Vagina (tissue), 2 donors: Measurements from ENCODE around the gene ECE2. TPM values are rescaled to one million over a fixed set of nuclear protein-coding genes. Genes with fewer than 3 reads are reported as not detected.

Experiments
- DNase-seq, 2 donors: peaks; one replicate each; pipeline ENCODE4 v3.0.0-alpha.2; 2017; ENCODE audit errors: extremely low spot score in 2 of 2
- H3K27ac ChIP-seq: fragments of 200-600 bp; sonication (generic); one replicate; pipeline ENCODE4 v1.5.1; 2019
- H3K27me3 ChIP-seq: fragments of 200-600 bp; sonication (generic); one replicate; pipeline ENCODE4 v1.5.1; 2019
- H3K36me3 ChIP-seq, 2 donors: fragments of 200-600 bp; sonication (generic); one replicate each; pipeline ENCODE4 v1.5.1; 2017 to 2019
- H3K4me1 ChIP-seq: fragments of 200-600 bp; sonication (generic); one replicate; pipeline ENCODE4 v1.5.1; 2019
- H3K4me3 ChIP-seq, 2 donors: fragments of 200-600 bp; sonication (generic); 1 replicate in 1 of 2; 2 replicates in 1 of 2; pipeline ENCODE4 v1.5.1; 2016 to 2019
- H3K9me3 ChIP-seq: fragments of 200-600 bp; sonication (generic); one replicate; pipeline ENCODE4 v1.5.1; 2019
- POLR2A ChIP-seq, 2 donors: fragments of 450-650 bp; IDR thresholded peaks; one replicate each; pipeline ENCODE4 v1.6.1; 2017; ENCODE audit warnings: antibody characterized with exemption in 2 of 2, mild to moderate bottlenecking in 2 of 2, moderate library complexity in 2 of 2
- POLR2AphosphoS5 ChIP-seq, 2 donors: sonication (generic); formaldehyde crosslinking; IDR thresholded peaks; one replicate each; pipeline ENCODE4 v1.9.0; 2017; ENCODE audit warnings: antibody characterized with exemption in 2 of 2, mild to moderate bottlenecking in 2 of 2, low read depth in 1 of 2; ENCODE audit not compliant: insufficient read depth in 1 of 2
- intact Hi-C: fragments of 100-400 bp; cut with DNase I; formaldehyde crosslinking; loops from one replicate; pipeline ENCODE4 v1.15.1; 2023
- total RNA-seq: library from RNA; depleted of rRNA; stranded (reverse); fragments of >200 nt; gene quantifications from one replicate; pipeline ENCODE4 v1.2.3, GENCODE V29; 2016
- TF ChIP-seq, protein P1 (sequence below), 3 experiments: fragments of 450-650 bp in 2 of 3; fragments of 200-600 bp in 1 of 3; sonication (generic) in 1 of 3; IDR thresholded peaks; one replicate each; pipeline ENCODE4 v1.5.1; 2017 to 2019; ENCODE audit warnings: antibody characterized with exemption in 3 of 3, mild to moderate bottlenecking in 2 of 3, moderate library complexity in 2 of 3

The ECE2 gene
- total RNA-seq, 1 donor from 2014 or later: 1.7 TPM

DNA sequence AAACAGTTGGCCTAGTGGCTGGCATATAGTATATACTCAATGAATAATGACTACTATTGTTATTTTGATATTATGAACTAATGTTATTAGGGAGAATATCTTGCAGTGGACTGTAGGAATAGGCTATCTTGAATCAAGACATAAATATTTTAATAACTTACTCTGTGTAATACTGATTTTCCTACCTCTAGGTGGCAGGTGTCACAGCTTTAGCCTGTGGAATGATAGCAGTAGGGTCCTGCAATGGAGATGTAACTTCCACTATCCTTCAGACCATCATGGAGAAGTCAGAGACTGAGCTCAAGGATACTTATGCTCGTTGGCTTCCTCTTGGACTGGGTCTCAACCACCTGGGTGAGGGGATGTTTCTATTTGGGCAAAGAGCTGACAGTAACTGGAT lies 29.8 kb downstream of the ECE2 start:
- no peak for DNase-seq
- TF ChIP-seq, protein P1, sequence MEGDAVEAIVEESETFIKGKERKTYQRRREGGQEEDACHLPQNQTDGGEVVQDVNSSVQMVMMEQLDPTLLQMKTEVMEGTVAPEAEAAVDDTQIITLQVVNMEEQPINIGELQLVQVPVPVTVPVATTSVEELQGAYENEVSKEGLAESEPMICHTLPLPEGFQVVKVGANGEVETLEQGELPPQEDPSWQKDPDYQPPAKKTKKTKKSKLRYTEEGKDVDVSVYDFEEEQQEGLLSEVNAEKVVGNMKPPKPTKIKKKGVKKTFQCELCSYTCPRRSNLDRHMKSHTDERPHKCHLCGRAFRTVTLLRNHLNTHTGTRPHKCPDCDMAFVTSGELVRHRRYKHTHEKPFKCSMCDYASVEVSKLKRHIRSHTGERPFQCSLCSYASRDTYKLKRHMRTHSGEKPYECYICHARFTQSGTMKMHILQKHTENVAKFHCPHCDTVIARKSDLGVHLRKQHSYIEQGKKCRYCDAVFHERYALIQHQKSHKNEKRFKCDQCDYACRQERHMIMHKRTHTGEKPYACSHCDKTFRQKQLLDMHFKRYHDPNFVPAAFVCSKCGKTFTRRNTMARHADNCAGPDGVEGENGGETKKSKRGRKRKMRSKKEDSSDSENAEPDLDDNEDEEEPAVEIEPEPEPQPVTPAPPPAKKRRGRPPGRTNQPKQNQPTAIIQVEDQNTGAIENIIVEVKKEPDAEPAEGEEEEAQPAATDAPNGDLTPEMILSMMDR (IDR thresholded peaks at IDR 0.05): no peak
- TF ChIP-seq POLR2A (IDR thresholded peaks at IDR 0.05): no peak
- TF ChIP-seq POLR2AphosphoS5 (IDR thresholded peaks at IDR 0.05; ENCODE audit: insufficient read depth in 1 of 2, low read depth in 1 of 2): no peak
- Histone ChIP-seq H3K27me3 (no peaks in the 10 kb centered on the region), H3K27ac (no peak overlapping the region), H3K36me3 (peaks cover 0 to 85% of the 10 kb centered on the region in 2 donors), H3K4me1 (peaks cover 4% of the 10 kb centered on the region), H3K9me3 (no peaks in the 10 kb centered on the region), H3K4me3 (no peak overlapping the region)
- intact Hi-C loops: no loop called here

DNA sequence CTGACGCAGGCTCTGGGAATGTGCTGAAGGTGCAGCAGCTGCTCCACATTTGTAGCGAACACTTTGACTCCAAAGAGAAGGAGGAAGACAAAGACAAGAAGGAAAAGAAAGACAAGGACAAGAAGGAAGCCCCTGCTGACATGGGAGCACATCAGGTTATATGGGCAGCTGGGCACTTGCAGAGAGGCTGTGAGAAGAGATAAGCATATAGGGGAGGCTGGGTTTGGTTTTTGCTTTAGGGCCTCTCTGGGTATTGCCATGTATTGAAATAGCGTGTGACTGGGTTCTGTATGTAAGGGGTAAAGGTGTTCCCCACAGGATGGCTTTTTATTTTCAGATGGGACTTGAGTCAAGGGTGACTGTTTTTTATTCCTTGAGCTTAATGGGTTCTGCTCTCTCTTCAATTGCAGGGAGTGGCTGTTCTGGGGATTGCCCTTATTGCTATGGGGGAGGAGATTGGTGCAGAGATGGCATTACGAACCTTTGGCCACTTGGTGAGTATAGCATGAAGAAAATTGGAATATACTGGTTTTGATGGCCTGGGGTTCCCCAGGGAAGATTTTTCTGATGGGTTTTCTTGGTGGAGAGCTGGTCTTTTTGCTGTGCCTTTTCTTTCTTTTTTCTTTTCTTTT lies 30.6 kb downstream of the ECE2 start:
- Histone ChIP-seq H3K36me3 (peaks cover 0 to 78% of the 10 kb centered on the region in 2 donors), H3K4me1 (no peaks in the 10 kb centered on the region)
- intact Hi-C loops: no loop called here

DNA sequence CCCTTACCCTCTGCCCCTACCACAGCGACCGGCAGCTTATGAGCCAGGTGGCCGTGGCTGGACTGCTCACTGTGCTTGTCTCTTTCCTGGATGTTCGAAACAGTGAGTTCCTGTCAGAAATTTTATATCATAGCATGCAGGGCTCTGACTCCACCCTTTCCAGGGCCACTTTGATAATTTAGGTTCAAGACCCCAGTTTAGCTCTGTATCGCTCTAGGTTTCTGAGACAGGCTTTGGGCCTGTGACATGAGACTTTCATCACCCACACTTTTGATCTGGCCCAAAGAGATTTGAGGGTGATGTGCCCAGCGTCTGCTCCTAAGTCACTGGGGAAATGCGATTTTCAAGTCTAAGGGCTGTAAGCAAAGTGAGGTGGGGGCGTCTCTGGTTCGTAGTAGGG lies 32.1 kb downstream of the ECE2 start:
- intact Hi-C loops: no loop called here
- Histone ChIP-seq H3K9me3 (no peaks in the 10 kb centered on the region), H3K27ac (no peak overlapping the region), H3K4me1 (no peaks in the 10 kb centered on the region), H3K4me3 (no peak overlapping the region), H3K36me3 (peaks cover 0 to 63% of the 10 kb centered on the region in 2 donors), H3K27me3 (no peaks in the 10 kb centered on the region)
- no peak for DNase-seq
- no peak for TF ChIP-seq POLR2A (IDR thresholded peaks at IDR 0.05)
- TF ChIP-seq POLR2AphosphoS5 (IDR thresholded peaks at IDR 0.05; ENCODE audit: insufficient read depth in 1 of 2, low read depth in 1 of 2): no peak

More for the DNA sequence above, 30.6 kb downstream of the ECE2 start:
- no peak overlapping the region for H3K27ac ChIP-seq
- H3K27me3 ChIP-seq: no peaks in the 10 kb centered on the region
- DNase-seq: no peak
- H3K9me3 ChIP-seq: no peaks in the 10 kb centered on the region
- H3K4me3 ChIP-seq: no peak overlapping the region
- TF ChIP-seq, protein P1 (IDR thresholded peaks at IDR 0.05): no peak
- TF ChIP-seq POLR2A (IDR thresholded peaks at IDR 0.05): no peak
- no peak for TF ChIP-seq POLR2AphosphoS5 (IDR thresholded peaks at IDR 0.05; ENCODE audit: insufficient read depth in 1 of 2, low read depth in 1 of 2)

DNA sequence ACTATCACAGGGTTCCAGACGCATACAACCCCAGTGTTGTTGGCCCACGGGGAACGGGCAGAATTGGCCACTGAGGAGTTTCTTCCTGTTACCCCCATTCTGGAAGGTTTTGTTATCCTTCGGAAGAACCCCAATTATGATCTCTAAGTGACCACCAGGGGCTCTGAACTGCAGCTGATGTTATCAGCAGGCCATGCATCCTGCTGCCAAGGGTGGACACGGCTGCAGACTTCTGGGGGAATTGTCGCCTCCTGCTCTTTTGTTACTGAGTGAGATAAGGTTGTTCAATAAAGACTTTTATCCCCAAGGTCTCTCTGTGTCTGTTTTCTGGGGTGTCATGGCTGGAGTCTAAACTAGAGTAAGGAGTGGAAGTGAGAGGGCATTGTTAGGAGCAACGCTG lies 32.9 kb downstream of the ECE2 start:
- DNase-seq: no peak
- H3K36me3 ChIP-seq: peaks cover 0 to 55% of the 10 kb centered on the region in 2 donors
- no peaks in the 10 kb centered on the region for H3K9me3 ChIP-seq
- H3K27me3 ChIP-seq: no peaks in the 10 kb centered on the region
- no peak overlapping the region for H3K27ac ChIP-seq
- no peak overlapping the region for H3K4me3 ChIP-seq
- intact Hi-C loops: no loop called here
- H3K4me1 ChIP-seq: no peaks in the 10 kb centered on the region
- TF ChIP-seq, protein P1 (IDR thresholded peaks at IDR 0.05): no peak
- TF ChIP-seq POLR2AphosphoS5 (IDR thresholded peaks at IDR 0.05; ENCODE audit: insufficient read depth in 1 of 2, low read depth in 1 of 2) (no peak), POLR2A (IDR thresholded peaks at IDR 0.05) (no peak)

DNA sequence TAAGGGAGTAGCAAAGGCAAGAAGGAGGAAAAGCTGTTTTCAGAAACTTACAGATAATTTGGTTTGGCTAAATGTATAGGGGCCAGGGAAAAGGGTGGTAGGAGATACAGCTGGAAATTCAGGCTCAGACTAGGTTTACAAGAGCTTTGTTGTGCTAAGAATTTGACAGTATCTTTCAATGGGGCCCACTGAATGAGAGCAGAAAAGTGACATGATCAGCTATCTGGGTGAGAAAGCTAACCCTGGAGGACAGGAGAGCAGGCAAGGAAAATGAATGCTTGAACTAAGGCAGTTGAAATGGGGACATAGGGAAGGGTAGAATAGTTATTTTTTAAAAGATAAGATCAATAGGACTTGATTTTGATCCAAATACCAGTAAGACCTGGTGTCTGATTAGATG lies 35.8 kb downstream of the ECE2 start:
- TF ChIP-seq, protein P1 (IDR thresholded peaks at IDR 0.05): no peak
- TF ChIP-seq POLR2AphosphoS5 (IDR thresholded peaks at IDR 0.05; ENCODE audit: insufficient read depth in 1 of 2, low read depth in 1 of 2): no peak
- no peak for TF ChIP-seq POLR2A (IDR thresholded peaks at IDR 0.05)
- peaks cover 14% of the 10 kb centered on the region for H3K4me1 ChIP-seq
- H3K27ac ChIP-seq: no peak overlapping the region
- no peak overlapping the region for H3K4me3 ChIP-seq
- H3K9me3 ChIP-seq: no peaks in the 10 kb centered on the region
- intact Hi-C loops: no loop called here
- no peaks in the 10 kb centered on the region for H3K27me3 ChIP-seq
- DNase-seq: no peak
- peaks cover 0 to 27% of the 10 kb centered on the region in 2 donors for H3K36me3 ChIP-seq
